LoVo (cell line): ENCODE data around the gene FAM90A26.
"Not testable (repeated sequence)": the region's sequence is repeated elsewhere in the genome, so short reads cannot be mapped to it uniquely, and the experiment has no call there.

ENCODE experiments used
- DNase-seq: peaks from one replicate; pipeline ENCODE4 v3.0.0-alpha.2; 2016; ENCODE audit warnings: low spot score

The FAM90A26 gene

GRCh38 chr4:9158392-9158791 is 11.8 kb upstream of the FAM90A26 start:
- not testable (repeated sequence) for DNase-seq

GRCh38 chr4:9160046-9160445 is 10.2 kb upstream of the FAM90A26 start:
- DNase-seq, result peak; percentile 0

DNA sequence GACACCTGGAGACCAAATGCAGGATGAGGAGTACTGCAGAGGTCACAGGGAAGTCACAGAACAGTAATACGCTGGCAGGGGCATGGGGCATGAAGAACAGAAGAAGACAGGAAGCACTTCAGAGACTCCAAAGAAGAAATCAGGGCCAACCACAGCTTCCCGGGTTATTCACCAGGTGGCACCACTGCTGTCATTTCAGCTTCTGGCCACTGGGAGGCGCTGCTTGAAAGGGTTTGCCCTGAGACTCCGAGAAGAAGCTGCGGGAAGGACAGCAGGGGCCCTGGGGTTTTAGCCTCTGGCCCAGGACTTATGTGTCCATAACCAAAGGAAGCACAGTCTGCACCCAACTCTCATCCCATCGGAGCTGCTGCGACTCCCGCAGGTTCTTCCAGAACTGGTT is 4.2 kb upstream of the FAM90A26 start:
- DNase-seq, result not testable (repeated sequence)

DNA sequence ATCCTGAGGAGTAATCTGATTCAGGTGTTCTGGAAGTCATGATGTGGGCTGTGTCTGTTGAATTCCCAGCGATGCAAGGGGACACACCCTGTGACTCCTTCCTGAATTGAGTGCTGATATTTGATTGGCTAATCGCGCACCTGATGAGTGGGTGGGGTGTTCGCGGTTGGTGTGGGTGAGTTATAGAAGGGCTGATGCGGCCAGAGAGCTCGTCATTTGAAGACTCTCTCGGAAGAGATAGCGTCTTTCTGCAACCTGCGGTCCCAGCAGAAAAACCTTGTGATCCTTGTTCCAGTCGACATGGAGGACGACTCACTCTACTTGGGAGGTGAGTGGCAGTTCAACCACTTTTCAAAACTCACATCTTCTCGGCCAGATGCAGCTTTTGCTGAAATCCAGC is 40.1 kb downstream of the FAM90A26 start, which contains the start of gene USP17L10:
Gene USP17L10 (plus strand): TSS at position 301 of the 400 bp plus-strand sequence. CDS start 0 bp downstream, at position 301.
- not testable (repeated sequence) for DNase-seq

DNA sequence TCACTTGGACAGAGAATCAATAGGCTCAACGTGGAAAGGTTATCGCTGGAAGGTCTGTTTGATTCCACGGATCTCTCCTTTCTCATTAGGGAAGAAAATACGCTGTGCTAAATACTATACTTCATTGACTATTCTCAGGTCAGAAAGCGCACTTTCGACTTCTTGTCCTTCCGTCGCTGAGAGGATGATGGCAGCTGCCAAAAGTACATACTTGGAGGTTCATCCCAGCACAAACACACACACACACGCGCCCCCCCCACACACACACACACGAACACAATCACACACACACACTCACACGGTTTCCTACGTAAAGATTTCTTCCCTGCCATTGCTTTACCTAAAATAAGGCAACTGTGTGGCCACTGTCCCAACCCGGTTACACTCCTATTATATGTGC is 44.5 kb downstream of the FAM90A26 start:
- not testable (repeated sequence) for DNase-seq

- DNase-seq, result not testable (repeated sequence)
Measured at GRCh38 chr4:9215105-9215504, 44.9 kb downstream of the FAM90A26 start, which contains the start of gene USP17L11. Gene USP17L11, plus strand, starts transcription at chr4:9215405. Its CDS starts 0 bp downstream, at chr4:9215405.

DNA sequence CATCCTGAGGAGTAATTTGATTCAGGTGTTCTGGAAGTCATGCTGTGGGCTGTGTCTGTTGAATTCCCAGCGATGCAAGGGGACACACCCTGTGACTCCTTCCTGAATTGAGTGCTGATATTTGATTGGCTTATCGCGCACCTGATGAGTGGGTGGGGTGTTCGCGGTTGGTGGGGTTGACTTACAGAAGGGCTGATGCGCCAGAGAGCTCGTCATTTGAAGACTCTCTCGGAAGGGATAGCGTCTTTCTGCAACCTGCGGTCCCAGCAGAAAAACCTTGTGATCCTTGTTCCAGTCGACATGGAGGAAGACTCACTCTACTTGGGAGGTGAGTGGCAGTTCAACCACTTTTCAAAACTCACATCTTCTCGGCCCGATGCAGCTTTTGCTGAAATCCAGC is 49.6 kb downstream of the FAM90A26 start, which contains the start of gene USP17L12:
Gene USP17L12 (plus strand): TSS at position 301 of the 400 bp plus-strand sequence. CDS start 0 bp downstream, at position 301.
- not testable (repeated sequence) for DNase-seq

- DNase-seq, result not testable (repeated sequence)
Measured at GRCh38 chr4:9224596-9224995, 54.4 kb downstream of the FAM90A26 start, which contains the start of gene USP17L13. Gene USP17L13, plus strand, starts transcription at chr4:9224896. Its CDS starts 0 bp downstream, at chr4:9224896.
